Gastrocnemius medialis (tissue), 4 donors: ENCODE measurements around the gene CLEC6A. TPM values are rescaled to one million over a fixed set of nuclear protein-coding genes. Genes with fewer than 3 reads are reported as not detected.

Experiments
- ATAC-seq, 2 donors: fragments of 150-250 bp; one replicate each; pipeline ENCODE4 v1.9.1; 2016
- DNase-seq, 2 donors: peaks; one replicate each; pipeline ENCODE4 v3.0.0-alpha.2; 2019
- H3K27ac ChIP-seq, 4 donors: fragments of 200-600 bp; sonication (generic); 1 replicate in 1 of 4; 2 replicates in 3 of 4; pipeline ENCODE4 v1.5.1; 2016 to 2018; ENCODE audit warnings: mild to moderate bottlenecking in 2 of 4, moderate library complexity in 1 of 4
- H3K27me3 ChIP-seq, 3 donors: fragments of 200-600 bp; sonication (generic) in 2 of 3; 1 replicate in 1 of 3; 2 replicates in 2 of 3; pipeline versions ENCODE4 v1.5.1 to v1.6.0; 2016 to 2019; ENCODE audit warnings: mild to moderate bottlenecking in 1 of 3, moderate library complexity in 1 of 3
- H3K36me3 ChIP-seq, 2 donors: fragments of 200-600 bp; sonication (generic) in 1 of 2; one replicate each; pipeline ENCODE4 v1.5.1; 2017 to 2018
- H3K4me1 ChIP-seq, 2 donors: fragments of 200-600 bp; sonication (generic) in 1 of 2; one replicate each; pipeline ENCODE4 v1.5.1; 2016 to 2017; ENCODE audit warnings: mild to moderate bottlenecking in 2 of 2
- H3K4me3 ChIP-seq, 4 donors: fragments of 200-600 bp; sonication (generic) in 3 of 4; 1 replicate in 1 of 4; 2 replicates in 3 of 4; pipeline ENCODE4 v1.5.1; 2016 to 2019; ENCODE audit warnings: mild to moderate bottlenecking in 2 of 4
- H3K9me3 ChIP-seq, 3 donors: fragments of 200-600 bp; sonication (generic) in 2 of 3; 1 replicate in 1 of 3; 2 replicates in 2 of 3; pipeline ENCODE4 v1.5.1; 2016 to 2019
- POLR2A ChIP-seq, 2 donors: fragments of 450-650 bp; IDR thresholded peaks; one replicate each; pipeline ENCODE4 v1.6.1; 2017; ENCODE audit warnings: antibody characterized with exemption in 2 of 2, mild to moderate bottlenecking in 2 of 2, moderate library complexity in 2 of 2
- in situ Hi-C, 4 donors: fragments of 200-750 bp; cut with MboI; loops; one replicate each; pipeline versions ENCODE4 v1.15.0 to v1.8.0; 2017; ENCODE audit warnings: low sequenced_read_pairs in 4 of 4
- intact Hi-C: fragments of 100-400 bp; cut with DNase I; formaldehyde crosslinking; loops from one replicate; pipeline ENCODE4 v1.15.1; 2023; ENCODE audit warnings: low total_unique reads
- total RNA-seq, 4 donors: library from RNA; depleted of rRNA; stranded (reverse); fragments of >200 nt; gene quantifications; one replicate each; pipeline versions ENCODE4 v1.1.0 to v1.2.3, GENCODE V29; 2016
- TF ChIP-seq, protein P1 (sequence below), 5 experiments: fragments of 450-650 bp in 3 of 5; fragments of 200-600 bp in 2 of 5; sonication (generic) in 2 of 5; IDR thresholded peaks in 4 of 5; conservative IDR thresholded peaks in 1 of 5; 1 replicate in 4 of 5; 2 replicates in 1 of 5; pipeline ENCODE4 v1.5.1; 2016 to 2019; ENCODE audit warnings: antibody characterized with exemption in 5 of 5, mild to moderate bottlenecking in 3 of 5, moderate library complexity in 3 of 5

Gene CLEC6A
- total RNA-seq, 4 donors from 2014 or later = not detected

DNA sequence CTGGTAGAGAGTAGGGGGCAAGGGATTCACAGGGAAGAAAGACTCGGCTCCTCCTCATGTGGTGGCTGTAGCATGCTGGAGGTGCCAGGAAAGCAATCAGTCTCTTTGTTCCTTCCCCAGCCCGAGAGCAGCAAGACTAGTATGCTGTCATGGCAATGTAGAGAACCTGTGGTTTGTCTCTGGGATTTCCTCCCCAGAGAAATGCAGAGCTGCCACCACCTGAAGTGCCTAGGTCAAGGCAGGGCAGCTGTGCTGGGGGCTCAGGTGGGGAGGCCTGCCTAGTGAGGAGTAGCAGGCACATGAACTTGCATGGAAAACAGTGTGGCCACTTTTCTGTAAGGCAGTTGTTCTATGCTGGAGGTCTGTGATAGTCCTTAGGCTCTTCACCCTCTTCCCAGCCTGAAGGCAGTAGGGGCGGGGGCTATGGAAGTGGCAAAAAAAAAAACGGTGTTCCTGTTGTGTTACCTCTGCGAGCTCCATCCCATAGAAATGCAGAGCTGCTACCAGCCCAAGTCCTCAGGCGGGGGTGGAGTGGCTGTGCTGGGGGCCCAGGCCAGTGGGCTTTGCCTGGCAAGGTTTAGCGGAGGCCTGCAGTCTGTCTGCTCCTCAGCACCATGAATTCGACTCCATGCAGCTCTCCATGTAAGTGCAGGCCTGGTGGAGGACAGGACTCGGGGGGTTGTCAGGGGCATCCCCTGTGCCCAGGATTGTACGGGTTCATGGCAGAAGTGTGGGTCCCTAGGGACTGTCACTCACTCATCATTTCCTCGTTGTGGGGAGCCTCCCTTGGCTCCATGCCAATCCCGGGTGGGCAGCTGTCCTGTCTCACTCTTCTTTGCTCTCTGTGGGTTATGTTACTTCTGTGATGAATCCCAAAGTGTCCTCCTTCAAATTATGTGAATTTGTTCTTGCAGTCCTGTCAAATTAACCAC is 53.4 kb downstream of the CLEC6A start:
- in situ Hi-C loops = no loop called here
- Histone ChIP-seq H3K4me3 (no peak overlapping the region), H3K4me1 (no peaks in the 10 kb centered on the region), H3K9me3 (no peaks in the 10 kb centered on the region), H3K27ac (no peak overlapping the region), H3K36me3 (no peaks in the 10 kb centered on the region), H3K27me3 (no peaks in the 10 kb centered on the region)
- ATAC-seq (no peak), DNase-seq (no peak)
- intact Hi-C loops = no loop called here
- TF ChIP-seq, protein P1, sequence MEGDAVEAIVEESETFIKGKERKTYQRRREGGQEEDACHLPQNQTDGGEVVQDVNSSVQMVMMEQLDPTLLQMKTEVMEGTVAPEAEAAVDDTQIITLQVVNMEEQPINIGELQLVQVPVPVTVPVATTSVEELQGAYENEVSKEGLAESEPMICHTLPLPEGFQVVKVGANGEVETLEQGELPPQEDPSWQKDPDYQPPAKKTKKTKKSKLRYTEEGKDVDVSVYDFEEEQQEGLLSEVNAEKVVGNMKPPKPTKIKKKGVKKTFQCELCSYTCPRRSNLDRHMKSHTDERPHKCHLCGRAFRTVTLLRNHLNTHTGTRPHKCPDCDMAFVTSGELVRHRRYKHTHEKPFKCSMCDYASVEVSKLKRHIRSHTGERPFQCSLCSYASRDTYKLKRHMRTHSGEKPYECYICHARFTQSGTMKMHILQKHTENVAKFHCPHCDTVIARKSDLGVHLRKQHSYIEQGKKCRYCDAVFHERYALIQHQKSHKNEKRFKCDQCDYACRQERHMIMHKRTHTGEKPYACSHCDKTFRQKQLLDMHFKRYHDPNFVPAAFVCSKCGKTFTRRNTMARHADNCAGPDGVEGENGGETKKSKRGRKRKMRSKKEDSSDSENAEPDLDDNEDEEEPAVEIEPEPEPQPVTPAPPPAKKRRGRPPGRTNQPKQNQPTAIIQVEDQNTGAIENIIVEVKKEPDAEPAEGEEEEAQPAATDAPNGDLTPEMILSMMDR (IDR thresholded peaks at IDR 0.05 in 4 of 5, conservative IDR thresholded peaks at IDR 0.05 in 1 of 5) = no peak
- no peak for TF ChIP-seq POLR2A (IDR thresholded peaks at IDR 0.05)

DNA sequence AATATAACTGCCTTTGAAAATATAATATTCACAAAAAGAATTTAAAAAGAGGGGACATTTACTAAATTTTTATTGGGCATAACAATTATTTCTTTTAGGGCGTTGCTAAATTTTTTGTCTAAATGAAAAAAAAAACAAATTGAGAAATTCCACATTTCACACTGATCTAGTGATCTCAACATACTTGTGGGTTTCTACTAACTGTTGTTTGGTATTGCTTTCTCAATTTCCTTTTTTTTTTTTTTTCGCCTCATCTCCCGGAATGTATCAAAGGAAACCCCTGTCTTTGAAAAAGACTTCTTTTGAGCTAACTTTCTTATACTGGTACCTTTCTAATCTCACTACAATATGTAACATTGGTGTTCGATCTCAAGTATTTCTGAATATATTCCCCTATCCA is 57.5 kb downstream of the CLEC6A start, which contains the start of gene CLEC4D:
Gene CLEC4D, plus strand, starts transcription at position 248 of the 400 bp plus-strand sequence. CDS start 230 bp downstream, outside the sequence.
- ATAC-seq (no peak), DNase-seq (no peak)
- H3K27ac ChIP-seq = no peak within 1 kb of the TSS
- H3K4me3 ChIP-seq = no peak within 1 kb of the TSS
- H3K36me3 ChIP-seq = no peaks in the 10 kb centered on the region
- TF ChIP-seq POLR2A (IDR thresholded peaks at IDR 0.05) = no peak
- TF ChIP-seq, protein P1 (IDR thresholded peaks at IDR 0.05 in 4 of 5, conservative IDR thresholded peaks at IDR 0.05 in 1 of 5) = no peak
- H3K4me1 ChIP-seq = no peaks in the 10 kb centered on the region
- intact Hi-C loops = no loop called here
- no peaks in the 10 kb centered on the region for H3K27me3 ChIP-seq
- in situ Hi-C loops = no loop called here
- no peaks in the 10 kb centered on the region for H3K9me3 ChIP-seq

DNA sequence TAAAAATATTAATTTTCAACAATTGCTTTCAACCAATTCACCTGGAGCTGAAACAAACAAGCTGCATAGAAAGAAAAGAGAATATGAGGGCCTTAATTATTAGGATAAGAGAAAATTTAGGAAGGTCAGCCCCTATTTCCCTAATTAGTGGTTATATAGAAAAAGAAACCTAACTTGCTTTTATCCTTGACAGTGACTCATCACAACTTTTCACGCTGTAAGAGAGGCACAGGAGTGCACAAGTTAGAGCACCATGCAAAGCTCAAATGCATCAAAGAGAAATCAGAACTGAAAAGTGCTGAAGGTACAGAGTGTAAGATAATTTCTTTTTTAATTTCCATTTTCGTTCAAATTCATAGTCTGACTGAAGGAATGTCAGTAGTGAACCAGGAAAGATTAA is 62.2 kb downstream of the CLEC6A start:
- no peak for DNase-seq
- no peaks in the 10 kb centered on the region for H3K27me3 ChIP-seq
- no peak overlapping the region for H3K27ac ChIP-seq
- in situ Hi-C loops (no loop called here), intact Hi-C loops (no loop called here)
- H3K9me3 ChIP-seq = no peaks in the 10 kb centered on the region
- no peak overlapping the region for H3K4me3 ChIP-seq
- TF ChIP-seq, protein P1 (IDR thresholded peaks at IDR 0.05 in 4 of 5, conservative IDR thresholded peaks at IDR 0.05 in 1 of 5) = no peak
- no peak for TF ChIP-seq POLR2A (IDR thresholded peaks at IDR 0.05)
- H3K4me1 ChIP-seq = no peaks in the 10 kb centered on the region
- H3K36me3 ChIP-seq = no peaks in the 10 kb centered on the region
- ATAC-seq = no peak

DNA sequence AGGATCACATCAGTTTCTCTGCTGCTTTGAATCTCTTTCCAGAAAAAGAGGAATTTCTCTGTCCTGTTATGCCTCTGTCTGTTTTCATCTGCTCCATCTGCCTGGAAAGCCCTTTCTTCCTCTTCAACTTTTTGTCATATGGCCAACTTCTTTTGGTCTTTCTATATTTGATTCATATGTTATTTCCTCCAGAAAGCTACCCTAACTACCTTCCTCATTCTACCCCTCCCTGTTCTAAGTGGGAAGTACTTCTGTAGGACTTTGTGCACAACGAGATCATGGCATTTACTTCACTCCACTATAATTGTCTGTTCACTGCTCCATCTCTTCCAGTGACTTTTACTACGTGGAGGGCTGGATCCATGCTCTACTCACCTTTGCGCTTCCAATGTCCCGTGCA is 63.4 kb downstream of the CLEC6A start:
- in situ Hi-C loops = no loop called here
- no peak for ATAC-seq
- no peak for DNase-seq

More for the DNA sequence above, 63.4 kb downstream of the CLEC6A start:
- Histone ChIP-seq H3K27me3 (no peaks in the 10 kb centered on the region), H3K9me3 (no peaks in the 10 kb centered on the region), H3K4me1 (no peaks in the 10 kb centered on the region), H3K27ac (no peak overlapping the region), H3K4me3 (no peak overlapping the region), H3K36me3 (no peaks in the 10 kb centered on the region)
- TF ChIP-seq, protein P1 (IDR thresholded peaks at IDR 0.05 in 4 of 5, conservative IDR thresholded peaks at IDR 0.05 in 1 of 5) = no peak
- TF ChIP-seq POLR2A (IDR thresholded peaks at IDR 0.05) = no peak
- intact Hi-C loops = no loop called here
